ENCODE results near the gene FGF19. TPM values are rescaled to one million over a fixed set of nuclear protein-coding genes. Genes with fewer than 3 reads are reported as not detected.

Gene FGF19
- total and polyA plus RNA-seq, 9 of the 15 experiments (the other 6 are each of a cell fraction or from before 2014, with no cell fraction given) = 0.11 TPM; not detected in 8

DNA sequence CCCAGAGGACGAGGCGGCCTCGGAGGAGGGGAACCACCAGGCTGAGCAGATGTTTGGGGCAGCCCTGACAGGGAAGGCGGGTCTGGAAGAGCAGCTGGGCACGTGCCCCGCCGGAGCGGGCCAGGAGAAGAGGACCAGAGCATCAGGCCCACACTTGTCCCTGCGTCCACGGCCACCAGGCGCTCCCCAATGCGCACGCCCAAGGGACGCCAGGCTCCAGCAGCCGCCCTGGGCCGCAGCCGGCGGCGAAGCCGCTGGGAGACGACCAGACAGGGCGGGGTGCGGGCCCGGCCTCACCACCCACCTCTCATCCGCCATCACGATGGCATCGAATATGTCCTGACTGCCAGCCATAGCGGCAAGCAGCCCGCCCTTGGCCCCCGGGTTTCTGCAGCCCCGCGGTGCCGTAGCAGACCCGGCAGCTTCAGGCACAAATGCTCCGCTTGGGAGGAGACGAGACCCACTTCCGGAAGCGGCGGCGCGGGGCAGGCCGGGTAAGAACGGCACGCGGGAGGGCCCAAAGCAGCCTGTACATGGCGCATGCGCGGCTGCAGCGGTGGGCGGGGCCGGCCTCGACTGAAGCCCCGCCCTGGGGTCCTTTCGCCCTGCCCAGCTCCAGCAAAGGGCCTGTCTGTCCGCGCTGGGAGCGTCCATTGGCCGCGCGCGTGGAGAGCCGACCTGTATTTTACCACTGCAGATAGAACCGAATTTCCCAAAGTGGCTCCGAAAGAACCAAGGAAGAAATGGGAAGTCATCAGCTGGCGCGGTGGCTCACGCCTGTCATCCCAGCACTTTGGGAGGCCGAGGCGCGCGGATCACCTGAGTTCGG lies 28.7 kb downstream of the FGF19 start, which contains the start of gene LTO1 (continued):
- TF ChIP-seq ZNF263 (CRISPR knock-in tag; IDR thresholded peaks at IDR 0.05; ENCODE audit: borderline replicate concordance) (no peak), ZNF79 (CRISPR knock-in tag; IDR thresholded peaks at IDR 0.05; ENCODE audit: low read depth) (no peak), BCL6 (CRISPR knock-in tag; IDR thresholded peaks at IDR 0.05) (no peak), POLR2AphosphoS5 (IDR thresholded peaks at IDR 0.05; ENCODE audit: control insufficient read depth, insufficient read depth, low read depth, low read length) (peak; percentile 77), ELF1 (tag; IDR thresholded peaks at IDR 0.05) (peak; percentile 98), LCOR (CRISPR knock-in tag; IDR thresholded peaks at IDR 0.05) (peak; percentile 88), ZNF551 (CRISPR knock-in tag; IDR thresholded peaks at IDR 0.05) (no peak), CBX3 (IDR thresholded peaks at IDR 0.05; ENCODE audit: borderline replicate concordance in 1 of 2, low read length in 2 of 2) (0 out of 3 replicates have a peak, but pooled peaks of 1 of the 2 experiments have one; percentile 21), PHB2 (IDR thresholded peaks at IDR 0.05; ENCODE audit: low read depth) (no peak), TCF15 (CRISPR knock-in tag; IDR thresholded peaks at IDR 0.05) (no peak), BRD9 (IDR thresholded peaks at IDR 0.05; ENCODE audit: low read depth, partially characterized antibody) (peak; percentile 58), CBFB (CRISPR knock-in tag; IDR thresholded peaks at IDR 0.05) (peak; percentile 82; the same call in 1 of the 2 replicates)
- TF ChIP-seq, protein P1, sequence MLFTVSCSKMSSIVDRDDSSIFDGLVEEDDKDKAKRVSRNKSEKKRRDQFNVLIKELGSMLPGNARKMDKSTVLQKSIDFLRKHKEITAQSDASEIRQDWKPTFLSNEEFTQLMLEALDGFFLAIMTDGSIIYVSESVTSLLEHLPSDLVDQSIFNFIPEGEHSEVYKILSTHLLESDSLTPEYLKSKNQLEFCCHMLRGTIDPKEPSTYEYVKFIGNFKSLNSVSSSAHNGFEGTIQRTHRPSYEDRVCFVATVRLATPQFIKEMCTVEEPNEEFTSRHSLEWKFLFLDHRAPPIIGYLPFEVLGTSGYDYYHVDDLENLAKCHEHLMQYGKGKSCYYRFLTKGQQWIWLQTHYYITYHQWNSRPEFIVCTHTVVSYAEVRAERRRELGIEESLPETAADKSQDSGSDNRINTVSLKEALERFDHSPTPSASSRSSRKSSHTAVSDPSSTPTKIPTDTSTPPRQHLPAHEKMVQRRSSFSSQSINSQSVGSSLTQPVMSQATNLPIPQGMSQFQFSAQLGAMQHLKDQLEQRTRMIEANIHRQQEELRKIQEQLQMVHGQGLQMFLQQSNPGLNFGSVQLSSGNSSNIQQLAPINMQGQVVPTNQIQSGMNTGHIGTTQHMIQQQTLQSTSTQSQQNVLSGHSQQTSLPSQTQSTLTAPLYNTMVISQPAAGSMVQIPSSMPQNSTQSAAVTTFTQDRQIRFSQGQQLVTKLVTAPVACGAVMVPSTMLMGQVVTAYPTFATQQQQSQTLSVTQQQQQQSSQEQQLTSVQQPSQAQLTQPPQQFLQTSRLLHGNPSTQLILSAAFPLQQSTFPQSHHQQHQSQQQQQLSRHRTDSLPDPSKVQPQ (CRISPR knock-in tag; IDR thresholded peaks at IDR 0.05; ENCODE audit: borderline replicate concordance) = no peak
- TF ChIP-seq, protein P2, sequence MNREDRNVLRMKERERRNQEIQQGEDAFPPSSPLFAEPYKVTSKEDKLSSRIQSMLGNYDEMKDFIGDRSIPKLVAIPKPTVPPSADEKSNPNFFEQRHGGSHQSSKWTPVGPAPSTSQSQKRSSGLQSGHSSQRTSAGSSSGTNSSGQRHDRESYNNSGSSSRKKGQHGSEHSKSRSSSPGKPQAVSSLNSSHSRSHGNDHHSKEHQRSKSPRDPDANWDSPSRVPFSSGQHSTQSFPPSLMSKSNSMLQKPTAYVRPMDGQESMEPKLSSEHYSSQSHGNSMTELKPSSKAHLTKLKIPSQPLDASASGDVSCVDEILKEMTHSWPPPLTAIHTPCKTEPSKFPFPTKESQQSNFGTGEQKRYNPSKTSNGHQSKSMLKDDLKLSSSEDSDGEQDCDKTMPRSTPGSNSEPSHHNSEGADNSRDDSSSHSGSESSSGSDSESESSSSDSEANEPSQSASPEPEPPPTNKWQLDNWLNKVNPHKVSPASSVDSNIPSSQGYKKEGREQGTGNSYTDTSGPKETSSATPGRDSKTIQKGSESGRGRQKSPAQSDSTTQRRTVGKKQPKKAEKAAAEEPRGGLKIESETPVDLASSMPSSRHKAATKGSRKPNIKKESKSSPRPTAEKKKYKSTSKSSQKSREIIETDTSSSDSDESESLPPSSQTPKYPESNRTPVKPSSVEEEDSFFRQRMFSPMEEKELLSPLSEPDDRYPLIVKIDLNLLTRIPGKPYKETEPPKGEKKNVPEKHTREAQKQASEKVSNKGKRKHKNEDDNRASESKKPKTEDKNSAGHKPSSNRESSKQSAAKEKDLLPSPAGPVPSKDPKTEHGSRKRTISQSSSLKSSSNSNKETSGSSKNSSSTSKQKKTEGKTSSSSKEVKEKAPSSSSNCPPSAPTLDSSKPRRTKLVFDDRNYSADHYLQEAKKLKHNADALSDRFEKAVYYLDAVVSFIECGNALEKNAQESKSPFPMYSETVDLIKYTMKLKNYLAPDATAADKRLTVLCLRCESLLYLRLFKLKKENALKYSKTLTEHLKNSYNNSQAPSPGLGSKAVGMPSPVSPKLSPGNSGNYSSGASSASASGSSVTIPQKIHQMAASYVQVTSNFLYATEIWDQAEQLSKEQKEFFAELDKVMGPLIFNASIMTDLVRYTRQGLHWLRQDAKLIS (CRISPR knock-in tag; IDR thresholded peaks at IDR 0.05) = 0 out of 2 replicates have a peak, but pooled peaks have one; percentile 70
- TF ChIP-seq, protein P3, sequence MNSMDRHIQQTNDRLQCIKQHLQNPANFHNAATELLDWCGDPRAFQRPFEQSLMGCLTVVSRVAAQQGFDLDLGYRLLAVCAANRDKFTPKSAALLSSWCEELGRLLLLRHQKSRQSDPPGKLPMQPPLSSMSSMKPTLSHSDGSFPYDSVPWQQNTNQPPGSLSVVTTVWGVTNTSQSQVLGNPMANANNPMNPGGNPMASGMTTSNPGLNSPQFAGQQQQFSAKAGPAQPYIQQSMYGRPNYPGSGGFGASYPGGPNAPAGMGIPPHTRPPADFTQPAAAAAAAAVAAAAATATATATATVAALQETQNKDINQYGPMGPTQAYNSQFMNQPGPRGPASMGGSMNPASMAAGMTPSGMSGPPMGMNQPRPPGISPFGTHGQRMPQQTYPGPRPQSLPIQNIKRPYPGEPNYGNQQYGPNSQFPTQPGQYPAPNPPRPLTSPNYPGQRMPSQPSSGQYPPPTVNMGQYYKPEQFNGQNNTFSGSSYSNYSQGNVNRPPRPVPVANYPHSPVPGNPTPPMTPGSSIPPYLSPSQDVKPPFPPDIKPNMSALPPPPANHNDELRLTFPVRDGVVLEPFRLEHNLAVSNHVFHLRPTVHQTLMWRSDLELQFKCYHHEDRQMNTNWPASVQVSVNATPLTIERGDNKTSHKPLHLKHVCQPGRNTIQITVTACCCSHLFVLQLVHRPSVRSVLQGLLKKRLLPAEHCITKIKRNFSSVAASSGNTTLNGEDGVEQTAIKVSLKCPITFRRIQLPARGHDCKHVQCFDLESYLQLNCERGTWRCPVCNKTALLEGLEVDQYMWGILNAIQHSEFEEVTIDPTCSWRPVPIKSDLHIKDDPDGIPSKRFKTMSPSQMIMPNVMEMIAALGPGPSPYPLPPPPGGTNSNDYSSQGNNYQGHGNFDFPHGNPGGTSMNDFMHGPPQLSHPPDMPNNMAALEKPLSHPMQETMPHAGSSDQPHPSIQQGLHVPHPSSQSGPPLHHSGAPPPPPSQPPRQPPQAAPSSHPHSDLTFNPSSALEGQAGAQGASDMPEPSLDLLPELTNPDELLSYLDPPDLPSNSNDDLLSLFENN (IDR thresholded peaks at IDR 0.05; ENCODE audit: low read depth in 2 of 2, low read length in 2 of 2) = peak in 1 of 2 experiments; percentile 25; a peak in 1 of 4 replicates
